Activated naive CD4-positive, alpha-beta T cell treated with Interleukin-2 at 50 U/mL for 16 hours (primary cell): ENCODE measurements around the gene PPA1.
"Not testable (repeated sequence)": the region's sequence is repeated elsewhere in the genome, so short reads cannot be mapped to it uniquely, and the experiment has no call there.

ENCODE experiments used
- DNase-seq: peaks from one replicate; pipeline ENCODE4 v3.0.0-alpha.2; 2020

The PPA1 gene

DNA sequence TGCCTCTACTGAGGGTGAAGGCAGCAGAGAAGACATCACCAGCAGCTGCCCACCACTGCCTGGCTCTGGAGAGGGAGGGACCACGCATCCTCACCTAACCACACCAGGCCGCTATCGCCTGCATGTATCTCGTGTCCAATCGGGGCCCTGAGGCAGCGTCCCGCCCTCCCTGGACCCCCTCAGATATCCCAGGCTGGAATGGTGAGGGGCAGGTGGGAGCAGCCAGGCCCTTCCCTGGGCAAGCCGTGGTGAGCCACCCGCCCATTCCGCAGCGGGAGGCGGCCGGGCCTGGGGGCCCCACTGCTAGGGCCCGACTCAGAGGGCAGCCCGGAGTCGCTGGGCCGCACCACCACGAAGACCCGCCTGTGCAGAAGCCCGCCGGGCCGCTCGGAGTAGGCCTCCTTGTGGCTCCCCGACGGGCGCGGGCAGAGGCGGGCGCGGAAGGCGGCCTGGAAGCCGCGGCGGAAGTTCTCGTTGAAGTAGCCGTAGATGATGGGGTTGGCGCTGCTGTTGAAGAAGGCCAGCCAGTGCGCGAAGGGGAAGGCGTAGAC lies 21.6 kb upstream of the PPA1 start:
- no peak for DNase-seq

DNA sequence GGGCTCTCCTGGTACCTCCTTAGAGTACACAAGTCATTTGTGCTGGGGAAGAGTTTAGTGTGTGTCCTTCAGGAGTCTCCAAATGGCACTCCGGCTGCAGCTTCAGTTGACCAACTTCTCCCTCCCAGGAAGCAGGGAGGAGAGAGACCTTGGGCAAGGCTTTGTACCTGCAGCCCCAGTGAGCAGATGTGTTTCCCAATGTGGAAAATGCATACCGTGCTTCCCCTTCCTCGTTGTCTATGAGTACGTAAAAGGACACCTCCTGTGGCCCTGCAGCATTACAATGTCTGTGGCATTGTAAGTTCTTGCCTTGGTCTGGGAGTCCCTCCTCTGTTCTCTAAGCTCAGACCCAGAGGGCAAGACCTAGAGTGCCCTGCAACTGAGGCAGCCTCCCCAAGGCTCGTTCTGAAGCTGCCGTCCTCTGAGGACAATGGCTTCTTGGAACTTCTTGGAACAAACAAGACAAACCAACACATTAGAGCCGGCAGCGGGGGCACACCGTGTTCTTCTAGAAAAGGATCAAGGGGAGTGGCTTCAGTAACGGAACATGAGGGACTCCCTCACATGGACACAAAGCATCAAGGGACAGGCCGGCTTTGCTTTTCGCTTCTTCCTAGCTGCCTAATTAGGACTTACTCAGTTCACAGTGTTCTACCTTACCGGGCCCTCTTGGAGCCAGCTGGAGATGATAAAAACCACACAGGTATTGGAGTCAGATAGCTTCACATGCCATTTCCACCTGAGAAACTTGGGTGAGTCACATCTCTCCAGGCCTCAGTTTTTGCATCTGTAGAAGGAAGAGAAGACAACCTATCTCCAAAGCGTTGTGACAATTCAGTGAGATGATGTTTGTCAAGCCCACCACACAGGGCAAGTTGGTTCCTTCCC lies 20.9 kb upstream of the PPA1 start:
- DNase-seq = no peak

DNA sequence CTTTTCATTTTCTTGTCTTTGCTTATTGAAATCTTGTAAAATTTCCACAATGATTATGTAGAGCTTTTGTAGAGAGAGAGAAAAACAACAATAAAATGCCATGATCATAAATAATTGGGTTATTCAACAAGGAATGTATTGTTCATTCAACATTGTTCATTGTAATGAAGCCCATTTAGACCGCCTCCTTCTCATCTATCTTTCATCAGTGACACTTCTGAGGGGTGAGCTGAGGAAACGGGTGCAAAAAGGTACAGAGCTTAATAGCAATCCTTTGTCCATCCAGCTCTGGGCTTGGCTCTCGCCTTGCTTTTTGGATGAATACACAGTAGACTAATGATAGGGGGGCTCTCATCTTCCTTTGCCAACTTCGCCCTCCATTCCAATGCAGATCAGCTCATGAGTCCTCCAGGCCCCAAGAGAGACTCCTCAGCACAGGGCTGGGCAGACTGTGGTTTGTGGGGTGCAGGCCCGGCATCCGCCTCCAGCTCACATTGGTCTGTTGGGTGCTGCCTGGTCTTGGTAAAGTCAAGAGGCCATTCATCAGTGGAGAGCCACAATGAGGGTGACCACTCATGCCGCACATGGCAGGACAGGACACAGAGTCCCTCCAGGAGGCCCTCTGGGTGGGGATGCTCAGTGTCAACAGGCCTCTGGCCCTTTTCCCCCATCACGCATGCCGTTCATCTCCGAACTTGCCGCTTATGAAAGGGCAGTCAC lies 17.9 kb upstream of the PPA1 start:
- no peak for DNase-seq

DNA sequence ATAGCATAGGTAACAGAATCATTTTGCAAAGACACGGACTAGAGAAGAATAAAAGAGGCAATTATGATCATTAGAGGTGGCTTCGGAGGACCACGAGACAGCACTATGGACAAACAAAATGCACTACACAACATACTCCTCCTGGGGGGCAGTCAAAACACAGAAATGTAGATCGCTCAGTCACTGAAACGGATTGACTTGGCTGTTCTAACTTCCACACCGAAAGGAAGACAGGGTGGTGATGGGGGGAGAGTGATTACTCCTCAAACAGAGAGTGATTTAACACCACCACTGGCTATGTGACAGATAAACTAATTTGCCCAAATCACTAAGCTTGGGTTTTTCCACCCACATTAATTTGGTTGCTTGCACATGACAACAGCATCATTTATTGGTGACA lies 14.1 kb upstream of the PPA1 start:
- no peak for DNase-seq

DNA sequence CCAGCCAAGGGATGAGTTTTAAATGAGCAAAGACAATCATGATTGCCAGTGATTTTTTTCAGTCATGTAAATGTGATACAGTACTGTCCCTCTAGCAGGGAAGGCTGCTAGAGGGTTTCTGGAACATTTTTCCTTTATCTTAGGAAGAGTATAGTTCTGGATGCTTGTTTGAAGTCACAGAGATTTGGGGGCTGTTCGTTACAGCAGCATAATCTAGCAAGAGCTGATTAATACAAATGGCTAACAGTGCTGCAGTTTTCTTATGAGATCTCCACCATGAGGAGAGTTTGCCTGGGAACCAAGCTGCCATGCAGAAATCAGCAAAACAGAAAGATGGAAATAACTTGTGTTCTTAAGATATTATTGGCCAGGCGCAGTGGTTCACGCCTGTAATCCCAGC lies 7.9 kb upstream of the PPA1 start:
- no peak for DNase-seq

DNA sequence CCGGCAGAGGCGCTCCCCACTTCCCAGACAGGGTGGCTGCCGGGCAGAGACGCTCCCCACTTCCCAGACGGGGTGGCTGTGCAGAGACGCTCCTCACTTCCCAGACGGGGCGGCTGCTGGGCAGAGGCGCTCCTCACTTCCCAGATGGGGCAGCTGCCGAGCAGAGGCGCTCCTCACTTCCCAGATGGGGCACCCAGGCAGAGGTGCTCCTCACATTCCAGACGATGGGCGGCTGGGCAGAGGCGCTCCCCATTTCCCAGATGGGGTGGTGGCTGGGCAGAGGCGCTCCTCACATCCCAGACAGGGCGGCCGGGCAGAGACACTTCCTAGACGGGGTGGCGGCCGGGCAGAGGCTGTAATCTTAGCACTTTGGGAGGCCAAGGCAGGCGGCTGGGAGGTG lies 6.8 kb upstream of the PPA1 start:
- not testable (repeated sequence) for DNase-seq

DNA sequence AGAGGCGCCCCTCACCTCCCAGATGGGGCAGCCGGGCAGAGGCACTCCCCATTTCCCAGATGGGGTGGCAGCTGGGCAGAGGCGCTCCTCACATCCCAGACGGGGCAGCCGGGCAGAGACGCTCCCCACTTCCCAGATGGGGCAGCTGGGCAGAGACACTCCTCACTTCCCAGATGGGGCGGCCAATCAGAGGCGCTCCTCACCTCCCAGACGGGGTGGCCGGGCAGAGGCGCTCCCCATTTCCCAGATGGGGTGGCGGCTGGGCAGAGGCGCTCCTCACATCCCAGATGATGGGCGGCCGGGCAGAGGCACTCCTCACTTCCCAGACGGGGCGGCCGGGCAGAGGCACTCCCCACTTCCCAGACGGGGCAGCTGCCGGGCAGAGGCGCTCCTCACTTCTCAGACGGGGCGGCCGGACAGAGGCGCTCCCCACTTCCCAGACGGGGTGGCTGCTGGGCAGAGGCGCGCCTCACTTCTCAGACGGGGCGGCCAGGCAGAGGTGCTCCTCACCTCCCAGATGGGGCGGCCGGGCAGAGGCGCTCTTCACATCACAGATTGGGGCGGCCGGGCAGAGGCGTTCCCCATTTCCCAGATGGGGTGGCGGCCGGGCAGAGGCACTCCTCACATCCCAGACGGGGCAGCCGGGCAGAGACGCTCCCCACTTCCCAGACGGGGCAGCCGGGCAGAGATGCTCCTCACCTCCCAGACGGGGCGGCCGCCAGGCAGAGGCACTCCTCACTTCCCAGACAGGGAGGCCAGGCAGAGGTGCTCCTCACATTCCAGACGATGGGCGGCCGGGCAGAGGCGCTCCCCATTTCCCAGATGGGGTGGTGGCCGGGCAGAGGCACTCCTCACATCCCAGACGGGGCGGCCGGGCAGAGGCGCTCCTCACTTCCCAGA lies 6.1 kb upstream of the PPA1 start:
- DNase-seq = not testable (repeated sequence)

DNA sequence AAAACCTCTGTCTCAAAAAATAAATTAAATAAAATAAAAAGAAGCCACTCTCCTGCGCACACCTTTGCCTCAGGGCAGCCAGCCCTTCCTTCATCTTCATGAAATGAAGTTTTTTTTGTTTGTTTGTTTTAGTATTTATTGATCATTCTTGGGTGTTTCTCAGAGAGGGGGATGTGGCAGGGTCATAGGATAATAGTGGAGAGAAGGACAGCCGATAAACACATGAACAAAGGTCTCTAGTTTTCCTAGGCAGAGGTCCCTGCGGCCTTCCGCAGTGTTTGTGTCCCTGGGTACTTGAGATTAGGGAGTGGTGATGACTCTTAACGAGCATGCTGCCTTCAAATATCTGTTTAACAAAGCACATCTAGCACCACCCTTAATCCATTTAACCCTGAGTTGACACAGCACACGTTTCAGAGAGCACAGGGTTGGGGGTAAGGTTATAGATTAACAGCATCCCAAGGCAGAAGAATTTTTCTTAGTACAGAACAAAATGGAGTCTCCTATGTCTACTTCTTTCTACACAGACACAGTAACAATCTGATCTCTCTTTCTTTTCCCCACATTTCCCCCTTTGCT lies 4.8 kb upstream of the PPA1 start:
- not testable (repeated sequence) for DNase-seq

DNA sequence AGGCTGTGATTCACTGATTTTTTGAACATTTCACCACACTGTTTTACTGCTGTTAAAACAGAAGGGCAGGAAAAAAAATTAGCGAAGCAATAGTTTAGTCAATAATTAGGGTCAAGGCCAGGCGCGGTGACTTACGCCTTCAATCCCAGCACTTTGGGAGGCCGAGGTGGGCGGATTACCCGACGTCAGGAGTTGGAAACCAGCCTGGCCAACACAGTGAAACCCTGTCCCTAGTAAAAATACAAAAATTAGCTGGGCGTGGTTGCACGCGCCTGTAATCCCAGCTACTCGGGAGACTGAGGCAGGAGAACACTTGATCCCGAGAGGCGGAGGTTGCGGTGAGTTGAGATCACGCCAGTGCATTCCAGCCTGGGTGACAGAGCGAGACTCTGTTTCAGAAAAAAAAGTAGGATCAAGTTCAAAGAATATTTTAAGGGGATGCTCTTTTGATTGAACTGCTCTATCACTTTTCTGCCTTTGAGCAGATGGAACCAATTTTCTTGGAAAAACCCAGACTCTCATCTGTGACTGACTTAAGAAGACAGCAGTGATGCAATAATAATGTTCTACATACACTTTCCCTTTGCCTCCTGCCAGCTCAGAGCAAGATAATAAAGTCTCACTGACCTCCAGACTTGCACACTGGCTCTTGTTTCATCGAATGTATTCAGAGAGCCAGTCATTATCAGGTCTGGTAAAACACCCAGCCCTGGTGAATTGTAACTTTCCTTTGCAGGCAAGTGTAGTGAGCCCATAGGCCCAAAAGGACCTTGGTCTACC lies 1.6 kb upstream of the PPA1 start:
- no peak for DNase-seq

DNA sequence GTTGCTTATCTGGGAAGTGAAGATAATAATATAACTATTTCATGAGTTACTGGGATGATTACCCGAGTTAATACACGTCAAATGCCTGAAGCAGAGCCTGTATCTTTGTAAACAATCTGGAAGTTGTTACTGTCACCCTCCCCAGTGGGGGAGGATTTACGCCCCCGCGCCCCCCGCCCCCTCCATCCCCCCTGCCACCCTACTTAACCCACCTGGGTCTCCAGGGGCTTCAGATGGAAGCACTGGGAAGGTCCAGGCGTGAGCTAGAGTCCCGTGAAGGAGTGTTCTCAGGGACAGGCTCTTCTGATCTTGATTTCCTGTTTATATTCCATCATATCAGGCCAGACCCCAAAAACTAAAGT lies 691 bp upstream of the PPA1 start:
- no peak for DNase-seq

DNA sequence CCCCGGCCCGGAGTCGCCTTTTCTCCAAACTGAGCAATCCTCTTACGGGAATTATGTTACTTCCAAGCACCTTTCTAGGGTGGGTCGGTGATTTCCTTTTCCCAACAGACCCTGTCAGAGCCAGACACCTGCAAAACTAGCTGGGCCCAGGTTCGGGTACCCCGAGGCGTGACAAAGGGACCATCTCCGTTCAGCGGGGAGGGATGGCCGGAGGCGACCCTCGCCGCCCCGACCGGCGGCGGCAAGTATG lies 445 bp downstream of the PPA1 start:
- DNase-seq = no peak

DNA sequence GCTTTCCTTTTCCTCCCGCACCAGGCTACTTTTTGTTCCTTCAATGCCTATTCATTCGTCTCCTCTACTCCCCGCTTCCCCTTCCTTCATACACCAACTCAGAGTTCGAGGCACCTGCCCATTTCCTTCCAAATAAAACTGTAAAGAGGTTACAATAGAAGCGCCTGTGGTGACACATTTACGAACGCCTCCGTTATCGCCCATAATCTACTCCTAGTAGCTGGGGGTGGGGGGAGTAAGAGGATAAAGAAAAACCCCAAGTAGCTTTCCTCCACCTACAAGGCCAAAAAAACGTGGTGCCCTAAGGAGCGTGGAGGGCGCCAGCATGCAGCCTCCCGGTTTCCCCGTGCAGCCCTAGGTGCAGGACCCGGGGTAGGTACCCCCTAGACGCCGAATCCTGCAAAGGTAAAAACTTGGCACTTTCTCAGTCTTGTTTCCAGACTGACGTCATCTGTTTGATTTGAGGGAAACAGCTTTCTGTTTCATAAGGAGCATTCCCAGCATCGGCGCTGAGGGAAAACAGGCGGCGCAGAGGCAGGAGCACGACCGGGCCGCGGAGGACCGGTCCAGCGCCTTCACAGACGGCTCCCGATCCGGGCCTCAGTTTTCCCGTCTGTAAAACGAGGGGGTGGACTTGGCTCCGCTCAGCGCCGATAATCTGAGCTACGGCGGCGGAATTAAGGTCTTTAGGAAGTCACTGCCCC lies 922 bp downstream of the PPA1 start:
- peak; percentile 57 for DNase-seq

DNA sequence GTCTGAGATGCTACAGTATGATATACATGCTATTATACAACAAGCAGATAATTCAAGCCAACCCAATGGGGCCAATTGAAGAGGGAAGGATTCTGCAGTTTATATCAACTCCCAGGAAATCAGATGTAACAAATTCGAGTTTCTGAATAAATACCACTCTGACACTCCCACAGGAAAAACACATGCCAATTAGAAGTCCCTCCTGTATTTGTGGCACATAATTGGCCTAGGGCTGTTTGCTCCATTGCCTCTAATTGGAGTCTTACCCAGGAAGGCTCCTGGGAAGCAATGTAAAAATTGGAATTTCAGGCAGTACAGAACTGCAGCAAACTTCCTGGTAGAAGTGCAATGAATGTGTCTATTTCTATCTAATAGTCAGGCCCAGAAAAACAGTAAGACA lies 4.7 kb downstream of the PPA1 start:
- DNase-seq = no peak

DNA sequence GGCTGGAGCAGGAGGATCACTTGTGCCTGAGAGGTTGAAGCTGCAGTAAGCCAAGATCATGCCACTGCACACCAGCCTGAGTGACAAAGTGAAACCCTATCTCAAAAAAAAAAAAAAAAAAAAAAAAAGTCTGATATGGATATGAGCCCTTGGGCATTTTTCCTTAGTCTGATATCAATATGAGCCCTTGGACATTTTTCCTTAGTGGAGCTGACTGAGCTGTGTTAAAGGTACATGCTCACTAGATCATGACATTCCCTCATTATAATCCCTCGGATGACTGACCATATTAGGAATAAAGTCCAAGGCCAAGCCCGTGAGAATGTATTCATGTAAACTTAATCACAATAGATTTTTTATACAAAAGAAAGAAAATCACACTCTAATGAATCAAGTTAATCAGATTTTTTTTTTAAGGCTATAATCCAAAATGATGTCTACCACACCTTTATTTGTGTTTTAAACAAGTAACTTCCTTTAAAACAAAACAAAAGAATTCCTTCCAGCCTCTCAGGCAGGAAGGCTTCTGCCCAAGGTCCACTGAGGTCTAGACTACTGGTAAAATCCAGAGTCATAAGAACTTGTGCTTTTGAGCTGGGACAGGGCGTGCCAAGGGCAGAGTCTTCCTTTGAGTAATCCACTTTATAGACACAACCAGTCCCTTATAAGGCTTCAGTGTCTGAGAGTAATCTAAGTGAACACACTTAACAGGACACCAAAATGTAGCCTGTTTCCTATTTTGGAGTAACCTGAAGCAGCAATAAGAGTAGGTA lies 5.5 kb downstream of the PPA1 start:
- no peak for DNase-seq

DNA sequence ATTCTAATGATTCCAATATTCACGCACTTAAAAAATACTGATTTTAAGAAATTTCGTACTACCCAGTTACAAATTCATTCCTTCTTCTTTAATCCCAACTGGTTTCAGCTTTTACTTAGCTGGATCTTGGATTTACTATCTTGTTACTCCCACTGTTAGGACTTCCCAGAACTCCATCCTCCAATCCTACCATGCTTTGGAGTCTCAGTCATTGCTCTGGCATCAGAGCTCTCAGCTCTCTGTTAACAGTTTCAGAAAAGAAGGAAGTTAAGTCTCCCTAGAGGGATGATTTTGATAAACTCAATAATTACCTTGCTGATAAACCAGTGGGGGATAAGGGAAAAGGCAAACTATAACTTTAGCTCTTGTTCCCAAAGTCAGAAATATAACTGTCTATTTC lies 9.5 kb downstream of the PPA1 start:
- no peak for DNase-seq

DNA sequence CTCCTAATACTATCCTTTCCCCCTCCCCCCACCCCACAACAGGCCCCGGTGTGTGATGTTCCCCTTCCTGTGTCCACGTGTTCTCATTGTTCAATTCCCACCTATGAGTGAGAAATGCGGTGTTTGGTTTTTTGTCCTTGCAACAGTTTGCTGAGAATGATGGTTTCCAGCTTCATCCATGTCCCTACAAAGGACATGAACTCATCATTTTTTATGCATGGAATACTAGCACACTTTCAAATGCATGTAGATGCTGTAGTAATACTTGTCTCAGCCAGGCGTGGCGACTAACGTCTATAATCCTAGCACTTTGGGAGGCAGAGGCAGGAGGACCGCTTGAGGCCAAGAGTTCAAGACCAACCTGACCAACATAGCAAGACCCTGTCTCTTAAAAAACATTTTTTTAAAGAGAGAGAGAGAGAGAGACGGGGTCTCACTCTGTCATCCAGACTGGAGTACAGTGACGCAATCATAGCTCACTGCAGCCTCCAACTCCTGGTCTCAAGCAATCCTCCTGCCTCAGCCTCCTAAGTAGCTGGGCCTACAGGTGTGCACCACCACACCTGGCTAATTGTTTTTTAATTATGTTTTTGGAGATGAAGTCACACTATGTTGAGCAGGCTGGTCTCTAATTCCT lies 10.3 kb downstream of the PPA1 start:
- not testable (repeated sequence) for DNase-seq

DNA sequence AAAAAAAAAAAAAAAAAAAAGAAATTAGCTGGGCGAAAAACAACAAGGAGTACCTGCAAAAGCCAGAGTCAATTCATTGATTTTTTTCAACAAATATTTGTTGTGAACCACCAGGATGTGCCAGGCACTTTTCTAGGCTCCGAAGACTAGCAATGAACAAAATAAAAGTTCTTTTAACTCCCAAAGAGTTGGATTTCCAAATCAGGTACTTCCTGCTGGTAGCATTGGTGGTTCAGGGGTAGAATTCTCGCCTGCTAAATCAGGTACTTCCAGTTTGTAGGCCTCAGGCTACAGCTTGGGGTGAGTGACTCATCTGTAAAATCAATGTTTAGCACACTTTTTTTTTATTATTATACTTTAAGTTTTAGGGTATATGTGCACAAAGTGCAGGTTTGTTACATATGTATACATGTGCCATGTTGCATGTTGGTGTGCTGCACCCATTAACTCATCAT lies 10.9 kb downstream of the PPA1 start:
- DNase-seq = no peak

DNA sequence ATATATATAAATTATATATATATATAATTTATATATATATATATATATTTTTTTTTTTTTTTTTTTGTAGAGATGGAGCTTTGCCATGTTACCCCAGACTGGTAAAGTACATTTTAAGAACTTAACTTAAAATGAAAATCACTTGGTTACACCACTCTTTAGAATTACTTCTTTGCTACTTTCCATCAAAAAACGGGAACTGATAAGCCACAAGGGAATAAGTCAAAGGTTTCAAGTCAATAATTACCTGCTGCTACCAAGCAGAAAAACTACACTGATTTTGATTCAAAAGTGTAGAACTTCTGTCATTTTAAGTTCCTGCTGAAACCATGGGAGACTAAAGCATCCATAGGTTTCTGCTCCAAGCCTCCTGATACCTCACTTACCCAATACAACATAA lies 12.2 kb downstream of the PPA1 start:
- no peak for DNase-seq

DNA sequence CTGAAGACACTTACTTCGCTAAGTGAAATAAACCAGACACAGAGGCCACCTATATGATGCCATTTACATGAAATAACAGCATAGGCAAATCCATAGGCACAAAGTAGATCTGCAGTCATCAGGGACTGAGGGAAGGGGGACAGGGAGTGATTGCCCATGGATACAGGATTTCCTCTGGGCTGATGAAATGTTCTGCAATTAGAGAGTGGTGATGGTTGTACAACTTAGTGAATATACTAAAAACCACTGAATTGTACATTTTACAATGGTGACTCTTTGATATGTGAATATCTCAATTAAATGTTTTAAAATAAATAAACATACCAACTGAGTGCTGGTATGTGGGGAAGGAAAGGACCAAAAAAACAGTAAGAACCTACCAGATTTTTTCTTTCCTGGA lies 20.4 kb downstream of the PPA1 start:
- no peak for DNase-seq

DNA sequence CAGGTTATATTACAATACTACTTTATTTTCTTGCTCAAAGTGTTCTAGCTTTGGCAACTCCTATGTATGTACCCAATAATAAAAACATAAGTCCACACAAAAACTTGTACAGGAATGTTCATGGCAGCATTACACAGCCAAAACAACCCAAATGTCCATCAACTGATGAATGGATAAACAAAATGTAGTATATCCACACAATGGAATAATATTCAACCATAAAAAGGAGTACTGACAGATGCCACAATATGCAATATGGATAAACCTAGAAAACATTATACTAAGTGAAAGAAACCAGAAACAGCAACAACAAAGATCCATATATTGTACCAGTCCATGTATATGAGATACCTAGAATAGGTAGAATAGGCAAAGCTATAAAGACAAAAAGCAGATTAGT lies 21.0 kb downstream of the PPA1 start:
- no peak for DNase-seq
